ENCODE results near the gene PCLO.

DNA sequence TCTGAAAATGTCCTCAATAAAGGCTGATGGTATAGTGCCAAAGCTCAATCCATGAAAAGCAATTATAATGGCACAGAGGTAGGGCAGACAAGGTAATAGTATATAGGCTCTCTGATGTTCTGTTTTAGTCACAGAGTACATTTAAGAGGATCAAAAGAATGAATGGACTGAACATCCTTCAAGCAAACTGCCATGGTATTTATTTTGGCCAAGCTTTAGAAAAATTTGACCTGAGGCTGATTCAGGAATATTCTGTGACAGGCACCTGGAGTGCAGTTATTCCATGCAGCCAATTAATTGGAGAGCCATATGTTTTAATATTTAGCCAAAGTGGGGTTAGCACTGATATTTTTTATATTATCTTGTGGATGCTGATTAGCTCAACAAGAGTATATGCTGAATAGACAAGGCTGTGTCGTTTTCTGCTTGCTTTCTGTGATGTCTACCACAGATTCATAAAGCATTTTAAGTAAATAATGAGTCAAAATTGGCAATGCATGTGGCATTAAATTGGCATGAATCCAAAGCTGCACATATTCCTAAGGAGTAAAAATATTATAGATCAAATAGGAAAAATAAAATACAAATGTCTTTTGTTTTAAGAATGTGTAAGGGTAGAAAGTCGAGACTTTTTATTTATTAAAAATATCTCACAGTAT lies 177.4 kb downstream of the PCLO start:
- TF ChIP-seq, protein P1, sequence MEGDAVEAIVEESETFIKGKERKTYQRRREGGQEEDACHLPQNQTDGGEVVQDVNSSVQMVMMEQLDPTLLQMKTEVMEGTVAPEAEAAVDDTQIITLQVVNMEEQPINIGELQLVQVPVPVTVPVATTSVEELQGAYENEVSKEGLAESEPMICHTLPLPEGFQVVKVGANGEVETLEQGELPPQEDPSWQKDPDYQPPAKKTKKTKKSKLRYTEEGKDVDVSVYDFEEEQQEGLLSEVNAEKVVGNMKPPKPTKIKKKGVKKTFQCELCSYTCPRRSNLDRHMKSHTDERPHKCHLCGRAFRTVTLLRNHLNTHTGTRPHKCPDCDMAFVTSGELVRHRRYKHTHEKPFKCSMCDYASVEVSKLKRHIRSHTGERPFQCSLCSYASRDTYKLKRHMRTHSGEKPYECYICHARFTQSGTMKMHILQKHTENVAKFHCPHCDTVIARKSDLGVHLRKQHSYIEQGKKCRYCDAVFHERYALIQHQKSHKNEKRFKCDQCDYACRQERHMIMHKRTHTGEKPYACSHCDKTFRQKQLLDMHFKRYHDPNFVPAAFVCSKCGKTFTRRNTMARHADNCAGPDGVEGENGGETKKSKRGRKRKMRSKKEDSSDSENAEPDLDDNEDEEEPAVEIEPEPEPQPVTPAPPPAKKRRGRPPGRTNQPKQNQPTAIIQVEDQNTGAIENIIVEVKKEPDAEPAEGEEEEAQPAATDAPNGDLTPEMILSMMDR (IDR thresholded peaks at IDR 0.05) = no peak
- TF ChIP-seq POLR2A (IDR thresholded peaks at IDR 0.05) (no peak), EP300 (IDR thresholded peaks at IDR 0.05) (no peak), POLR2AphosphoS5 (IDR thresholded peaks at IDR 0.05) (no peak)
